Bronchial epithelial cell (primary cell): ENCODE measurements around the gene SNCAIP. TPM values are rescaled to one million over a fixed set of nuclear protein-coding genes. Genes with fewer than 3 reads are reported as not detected.
"Not testable (repeated sequence)": the region's sequence is repeated elsewhere in the genome, so short reads cannot be mapped to it uniquely, and the experiment has no call there.

Experiments
- DNase-seq: peaks from one replicate; pipeline ENCODE4 v3.0.0-alpha.2; 2010; ENCODE audit warnings: low read depth
- FAIRE-seq: peaks from 2 replicates; lab custom pipeline; 2011; peaks lifted over from hg19 to GRCh38; lab: Jason Lieb, UNC
- H3K27me3 ChIP-seq: 2 replicates; pipeline ENCODE4 v1.5.1; 2011; ENCODE audit warnings: low read length; ENCODE audit not compliant: control insufficient read depth, insufficient read depth
- H3K36me3 ChIP-seq: 2 replicates; pipeline ENCODE4 v1.5.1; 2011; ENCODE audit warnings: low read length; ENCODE audit not compliant: control insufficient read depth, insufficient read depth
- H3K4me3 ChIP-seq: 2 replicates; pipeline ENCODE4 v1.5.1; 2011; ENCODE audit warnings: mild to moderate bottlenecking, low read depth, low read length, control low read depth
- CTCF ChIP-seq: IDR thresholded peaks from 2 replicates; pipeline ENCODE4 v1.5.1; 2011; ENCODE audit warnings: mild to moderate bottlenecking, moderate library complexity, low read length, control low read depth, inconsistent platforms; ENCODE audit not compliant: insufficient read depth, severe bottlenecking
- total RNA-seq: library from RNA; depleted of rRNA; stranded (reverse); fragments of >200 nt; gene quantifications from 2 replicates; pipeline ENCODE4 v1.2.1, GENCODE V29; 2014

The SNCAIP gene
- total RNA-seq, 1 donor from 2014 or later: 0.26 TPM

DNA sequence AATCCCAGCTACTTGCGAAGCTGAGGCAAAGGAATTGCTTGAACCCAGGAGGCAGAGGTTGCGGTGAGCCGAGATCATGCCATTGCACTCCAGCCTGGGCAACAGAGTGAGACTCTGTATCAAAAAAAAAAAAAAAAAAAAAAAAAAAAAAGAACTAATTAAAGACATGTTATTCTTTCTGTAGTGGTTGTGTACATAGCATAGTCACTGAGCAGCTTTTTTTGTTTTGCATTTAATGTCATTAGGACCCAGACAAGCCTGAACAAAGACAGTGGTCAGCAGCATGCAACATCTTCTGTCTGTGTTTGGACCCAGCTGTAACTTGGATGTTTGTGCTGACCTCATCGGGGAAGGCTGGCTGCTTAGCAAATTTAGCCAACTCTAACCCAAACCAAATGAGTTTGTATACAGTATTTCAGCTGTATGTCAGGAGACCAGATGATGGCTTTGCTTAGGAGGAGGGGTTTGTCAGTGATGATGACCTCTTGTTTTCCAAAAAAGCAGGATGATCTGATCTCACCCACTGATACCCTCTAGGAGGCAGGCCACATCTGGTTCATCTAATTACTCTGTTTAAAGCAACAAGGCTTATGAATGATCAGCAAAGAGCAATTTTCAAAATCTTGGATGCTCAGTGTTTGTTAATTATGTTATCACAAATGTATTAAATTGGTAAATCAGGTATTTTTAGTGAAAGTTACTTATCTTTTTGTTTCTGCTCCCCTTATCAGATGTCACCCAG is 39.5 kb downstream of the SNCAIP start:
- DNase-seq (no peak), FAIRE-seq (no peak)
- H3K27me3 ChIP-seq: no peaks in the 10 kb centered on the region
- TF ChIP-seq CTCF: no peak
- H3K4me3 ChIP-seq: no peak overlapping the region
- H3K36me3 ChIP-seq: no peaks in the 10 kb centered on the region

DNA sequence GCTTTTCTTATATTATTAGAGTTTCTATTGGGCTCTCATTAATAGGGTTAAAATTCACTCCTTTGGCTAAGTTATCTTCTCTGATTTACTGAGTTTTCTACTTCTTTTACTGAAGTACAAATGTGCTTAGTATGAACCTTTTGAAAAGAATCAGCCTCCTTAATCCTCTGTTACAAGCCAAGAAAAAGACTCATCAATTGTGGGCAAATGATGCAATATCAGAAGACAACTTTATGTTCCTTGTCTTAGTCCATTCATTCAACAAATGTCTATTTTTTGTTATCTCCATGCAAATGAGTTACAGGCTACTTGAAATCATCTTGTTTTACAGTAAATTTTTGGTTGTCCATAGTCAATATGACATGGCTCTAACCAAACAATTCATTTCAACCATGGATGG is 40.3 kb downstream of the SNCAIP start:
- no peak for DNase-seq
- Histone ChIP-seq H3K27me3 (no peaks in the 10 kb centered on the region), H3K4me3 (no peak overlapping the region), H3K36me3 (no peaks in the 10 kb centered on the region)
- no peak for FAIRE-seq
- TF ChIP-seq CTCF: no peak

- FAIRE-seq, H3K36me3 ChIP-seq: not testable (repeated sequence)
Measured at GRCh38 chr5:122353361-122353760, 41.3 kb downstream of the SNCAIP start.

DNA sequence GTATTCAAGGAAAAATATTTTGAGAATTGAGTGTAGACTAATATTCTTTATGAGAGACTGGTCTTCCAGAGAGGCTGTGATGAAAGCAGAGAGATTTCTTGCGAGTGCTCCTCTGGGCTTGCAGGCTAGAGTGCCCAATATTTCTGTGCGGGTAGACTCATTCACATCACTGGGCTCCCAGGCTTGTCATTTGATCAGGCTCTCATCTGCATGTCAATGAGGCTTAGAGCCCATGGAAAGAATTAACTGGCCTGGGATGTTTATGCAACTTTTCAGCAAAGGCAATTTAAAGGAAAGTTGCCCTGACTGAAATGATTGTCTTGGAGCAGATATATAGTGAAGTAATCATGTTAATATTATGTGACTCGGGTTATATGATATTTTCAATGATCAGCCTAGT is 42.3 kb downstream of the SNCAIP start:
- no peak for FAIRE-seq
- no peak for DNase-seq
- Histone ChIP-seq H3K4me3 (no peak overlapping the region), H3K36me3 (no peaks in the 10 kb centered on the region), H3K27me3 (no peaks in the 10 kb centered on the region)
- TF ChIP-seq CTCF: no peak

More at GRCh38 chr5:122353361-122353760, 41.3 kb downstream of the SNCAIP start:
- DNase-seq, H3K27me3 ChIP-seq, H3K4me3 ChIP-seq: not testable (repeated sequence)

DNA sequence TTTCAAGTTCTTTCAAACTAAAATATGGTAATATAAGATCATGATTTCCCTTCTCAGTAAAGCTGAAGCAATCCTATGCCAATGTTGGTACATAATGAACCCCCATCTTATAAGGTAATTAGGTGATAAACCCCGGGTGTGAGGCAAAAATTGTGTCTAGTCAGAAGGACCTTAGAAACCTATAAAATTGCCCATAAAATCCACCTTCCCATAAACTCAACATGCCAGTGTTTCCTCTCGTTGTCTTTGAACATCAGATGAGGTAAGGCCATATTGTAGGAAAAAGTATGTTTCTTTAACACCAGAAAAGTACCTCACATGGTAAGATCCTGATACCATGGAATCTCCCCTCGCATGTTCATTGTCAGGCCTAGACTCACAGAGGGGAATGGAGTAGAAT is 43.3 kb downstream of the SNCAIP start:
- Histone ChIP-seq H3K36me3 (no peaks in the 10 kb centered on the region), H3K4me3 (no peak overlapping the region), H3K27me3 (no peaks in the 10 kb centered on the region)
- DNase-seq (no peak), FAIRE-seq (no peak)
- TF ChIP-seq CTCF: no peak

DNA sequence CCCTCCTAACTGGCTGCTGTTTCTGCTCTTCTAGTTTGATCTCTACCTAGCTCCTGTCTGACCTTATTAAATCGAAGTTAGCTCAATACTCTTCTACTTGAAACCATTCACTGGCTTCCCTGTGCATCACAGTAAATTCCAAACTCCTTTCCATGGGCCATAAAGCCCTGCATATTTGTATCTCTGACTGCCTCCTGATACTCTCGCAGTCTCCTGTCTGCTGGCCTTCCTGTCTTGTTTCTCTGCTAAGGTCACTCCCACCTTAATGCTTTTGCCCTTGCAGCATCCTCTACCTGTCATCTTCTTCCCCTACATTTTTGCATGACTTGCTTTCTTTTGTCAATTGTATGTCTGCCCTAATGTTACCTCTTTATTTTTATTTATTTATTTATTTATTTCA is 44.8 kb downstream of the SNCAIP start:
- Histone ChIP-seq H3K4me3 (no peak overlapping the region), H3K27me3 (no peaks in the 10 kb centered on the region), H3K36me3 (no peaks in the 10 kb centered on the region)
- no peak for FAIRE-seq
- no peak for TF ChIP-seq CTCF
- DNase-seq: no peak
